ENCODE measurements around the gene TTC29. TPM values are rescaled to one million over a fixed set of nuclear protein-coding genes. Genes with fewer than 3 reads are reported as not detected.

Gene TTC29
- total RNA-seq = not detected

GRCh38 chr4:146945556-146946374 lies at the start of gene TTC29:
Gene TTC29, minus strand, starts transcription at chr4:146945864. Its CDS starts 5,969 bp downstream, at chr4:146939895.
- no peak for TF ChIP-seq CTCF (IDR thresholded peaks at IDR 0.05)
- DNase-seq (ENCODE audit: low spot score) = peak; percentile 76
- ATAC-seq (ENCODE audit: low FRiP score) = peak; percentile 100

- peak; percentile 57 for ATAC-seq (ENCODE audit: low FRiP score)
- DNase-seq (ENCODE audit: low spot score) = no peak
- no peak for TF ChIP-seq CTCF (IDR thresholded peaks at IDR 0.05)
Measured at GRCh38 chr4:146981651-146982050, 36.0 kb upstream of the TTC29 start.

GRCh38 chr4:146978641-146979040 lies 33.0 kb upstream of the TTC29 start:
- DNase-seq (ENCODE audit: low spot score) (no peak), ATAC-seq (ENCODE audit: low FRiP score) (no peak)
- TF ChIP-seq CTCF (IDR thresholded peaks at IDR 0.05) = no peak

- no peak for DNase-seq (ENCODE audit: low spot score)
- no peak for ATAC-seq (ENCODE audit: low FRiP score)
- TF ChIP-seq CTCF (IDR thresholded peaks at IDR 0.05) = no peak
Measured at GRCh38 chr4:146976145-146976544, 30.5 kb upstream of the TTC29 start.

GRCh38 chr4:146975527-146975926 lies 29.9 kb upstream of the TTC29 start:
- no peak for TF ChIP-seq CTCF (IDR thresholded peaks at IDR 0.05)
- no peak for ATAC-seq (ENCODE audit: low FRiP score)
- no peak for DNase-seq (ENCODE audit: low spot score)

GRCh38 chr4:146975036-146975435 lies 29.4 kb upstream of the TTC29 start:
- ATAC-seq (ENCODE audit: low FRiP score) = no peak
- TF ChIP-seq CTCF (IDR thresholded peaks at IDR 0.05) = no peak

GRCh38 chr4:146972036-146972435 lies 26.4 kb upstream of the TTC29 start:
- no peak for ATAC-seq (ENCODE audit: low FRiP score)
- DNase-seq (ENCODE audit: low spot score) = no peak
- TF ChIP-seq CTCF (IDR thresholded peaks at IDR 0.05) = no peak

More at GRCh38 chr4:146975036-146975435, 29.4 kb upstream of the TTC29 start:
- DNase-seq (ENCODE audit: low spot score) = no peak

All from omental fat pad (tissue), 4 donors.